NOMO-1 (cell line): ENCODE results near the gene TACR2.

Experiments
- DNase-seq, 2 experiments: peaks; one replicate each; lab custom pipeline; 2025; ENCODE audit not compliant: unreplicated experiment in 2 of 2; lab: John Stamatoyannopoulos, UW

The TACR2 gene

DNA sequence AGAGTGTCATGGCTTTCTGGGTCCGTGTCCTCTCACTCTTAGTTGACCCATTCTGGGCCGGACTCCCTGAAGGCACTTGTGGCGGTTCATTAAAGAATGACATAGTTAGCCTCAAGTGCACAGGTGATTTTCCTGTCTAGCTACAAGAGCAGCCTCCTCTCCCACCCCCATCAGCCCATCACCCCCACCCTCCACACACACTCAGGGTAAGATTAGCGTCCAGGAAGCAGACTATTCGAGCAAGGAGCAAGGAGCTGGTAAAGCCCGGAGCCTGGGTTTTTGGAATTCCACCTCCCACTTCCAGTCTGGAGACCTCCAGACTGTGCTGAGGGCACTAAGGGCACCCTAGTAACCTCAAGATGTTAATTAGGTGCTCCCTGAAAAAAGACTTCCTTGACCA, 39.5 kb downstream of the TACR2 start:
- no peak for DNase-seq

DNA sequence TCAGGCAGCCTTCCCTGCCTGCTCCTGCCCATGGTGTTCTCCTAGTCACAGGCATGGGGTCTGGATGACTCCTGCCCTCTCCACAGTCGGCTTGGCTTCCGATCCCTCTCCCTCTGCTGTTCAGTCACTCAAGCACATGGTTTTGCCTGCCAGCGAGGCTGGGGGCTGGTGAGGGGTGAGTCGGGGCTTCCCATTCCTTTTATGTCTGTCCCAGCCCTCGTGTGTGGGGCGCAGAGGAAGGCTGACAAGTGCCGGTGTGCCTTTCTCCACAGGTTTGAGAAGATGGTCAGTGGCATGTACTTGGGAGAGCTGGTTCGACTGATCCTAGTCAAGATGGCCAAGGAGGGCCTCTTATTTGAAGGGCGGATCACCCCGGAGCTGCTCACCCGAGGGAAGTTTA, 40.1 kb downstream of the TACR2 start:
- no peak for DNase-seq

DNA sequence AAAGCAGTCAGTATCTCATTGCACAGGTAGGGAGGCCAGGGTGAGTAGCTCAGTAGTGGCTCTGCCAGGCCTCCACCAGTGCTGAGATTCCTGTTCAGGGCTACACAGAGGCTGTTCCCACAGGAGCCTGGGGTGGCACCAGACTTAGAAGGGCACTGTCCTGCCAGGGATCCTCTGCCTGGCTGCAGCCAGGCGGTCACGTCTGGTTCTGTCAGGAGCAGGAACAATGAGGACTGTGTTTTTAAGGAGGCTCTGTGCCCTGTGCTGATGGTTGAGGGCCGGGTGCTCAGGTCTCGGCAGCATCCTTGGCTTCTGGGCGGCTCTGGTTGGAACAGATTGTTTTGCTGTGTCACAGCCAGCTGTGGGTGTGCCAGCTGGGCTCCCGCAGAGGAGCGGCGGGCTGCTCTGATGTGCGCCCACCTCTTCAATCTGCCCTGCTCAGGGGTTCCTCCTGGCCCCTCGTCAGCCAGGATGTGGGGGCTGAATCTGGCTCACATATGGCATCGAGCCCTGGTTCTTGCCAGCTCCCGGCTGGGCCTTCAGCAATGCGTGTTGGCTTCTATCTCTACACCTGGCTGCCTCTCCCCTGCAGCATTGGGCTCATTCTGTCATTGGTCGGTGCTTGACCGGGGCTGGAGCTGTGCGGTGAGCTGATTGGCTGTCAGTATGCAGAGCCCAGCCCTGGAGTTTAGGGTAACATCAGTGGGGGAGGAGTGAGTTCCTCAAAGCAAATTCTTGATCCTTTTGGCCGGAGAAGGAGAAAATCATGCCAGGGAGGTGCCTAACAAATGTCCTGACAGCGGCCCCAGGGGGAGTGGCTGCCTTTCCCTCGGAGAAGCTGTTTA, 41.2 kb downstream of the TACR2 start:
- no peak for DNase-seq

DNA sequence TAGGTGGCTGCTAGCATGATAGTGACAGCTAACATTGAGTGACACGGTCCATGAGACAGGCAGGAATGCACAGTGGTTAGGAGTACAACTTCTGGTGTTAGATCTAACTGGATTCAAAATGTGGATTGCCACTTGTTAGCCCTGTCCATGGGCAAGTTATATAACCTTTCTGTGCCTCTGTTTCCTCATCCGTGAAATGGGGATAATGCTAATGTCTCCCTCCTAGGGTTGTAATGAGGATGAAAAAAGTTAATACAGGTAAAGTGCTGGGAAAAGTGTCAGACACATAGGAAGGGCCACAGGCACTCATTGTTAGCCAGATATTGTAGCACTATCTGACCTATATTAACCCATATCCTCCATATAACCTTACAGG, 41.8 kb downstream of the TACR2 start:
- no peak for DNase-seq

DNA sequence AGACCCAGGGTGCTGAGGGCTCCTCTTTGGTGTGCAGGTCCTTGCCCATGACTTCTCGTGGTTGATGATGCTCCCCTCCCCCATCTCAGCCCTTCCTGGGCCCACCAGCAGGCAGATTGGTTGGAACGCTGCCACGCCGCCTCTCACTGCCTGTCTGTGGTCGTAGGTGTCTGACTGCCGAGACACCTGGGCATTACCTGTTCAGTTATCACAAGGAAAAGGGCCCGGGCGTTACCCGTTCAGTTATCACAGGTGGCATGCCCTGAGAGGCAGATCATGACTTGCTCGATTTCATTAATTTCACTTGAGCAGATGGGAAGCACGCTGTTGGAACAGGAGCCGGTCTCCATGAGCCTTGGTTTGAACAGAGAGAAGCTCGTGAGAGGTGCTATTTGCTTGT, 42.5 kb downstream of the TACR2 start:
- no peak for DNase-seq

DNA sequence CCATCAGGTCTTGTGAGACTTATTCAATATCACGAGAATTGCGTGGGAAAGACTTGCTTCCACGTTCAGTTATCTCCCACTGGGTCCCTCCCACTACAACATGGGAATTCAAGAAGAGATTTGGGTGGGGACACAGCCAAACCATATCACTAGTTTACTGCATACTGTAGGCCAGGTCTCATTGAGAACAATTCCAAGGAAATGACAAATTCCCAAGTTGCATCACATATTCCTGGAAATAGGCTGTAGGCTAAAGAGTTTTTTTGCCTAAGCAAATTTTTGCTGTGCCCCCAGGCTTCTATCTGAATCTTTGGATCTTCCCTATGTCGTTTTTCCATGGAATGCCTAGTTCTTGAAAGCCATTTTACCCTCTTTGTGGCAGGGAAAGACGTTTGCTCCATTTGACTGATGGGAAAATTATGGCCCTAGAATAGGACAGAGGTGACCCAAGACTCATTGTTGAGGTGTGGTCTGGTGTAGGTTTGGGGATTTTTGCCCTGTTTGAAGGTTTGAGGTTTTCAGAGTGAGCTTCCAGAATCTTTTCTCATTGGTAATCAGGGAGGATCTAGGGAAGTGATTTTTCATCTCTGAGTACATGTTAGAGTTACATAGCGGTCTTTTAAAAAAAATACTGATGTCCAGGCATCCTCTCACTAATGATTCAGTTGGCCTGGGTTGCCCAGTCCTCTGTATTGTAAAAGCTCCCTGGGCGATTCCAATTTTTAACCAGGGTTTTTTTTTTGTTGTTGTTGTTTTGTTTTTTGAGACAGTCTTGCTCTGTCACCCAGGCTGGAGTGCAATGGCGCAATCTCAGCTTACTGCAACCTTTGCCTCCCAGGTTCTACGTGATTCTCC, 44.4 kb downstream of the TACR2 start:
- DNase-seq, result no peak

DNA sequence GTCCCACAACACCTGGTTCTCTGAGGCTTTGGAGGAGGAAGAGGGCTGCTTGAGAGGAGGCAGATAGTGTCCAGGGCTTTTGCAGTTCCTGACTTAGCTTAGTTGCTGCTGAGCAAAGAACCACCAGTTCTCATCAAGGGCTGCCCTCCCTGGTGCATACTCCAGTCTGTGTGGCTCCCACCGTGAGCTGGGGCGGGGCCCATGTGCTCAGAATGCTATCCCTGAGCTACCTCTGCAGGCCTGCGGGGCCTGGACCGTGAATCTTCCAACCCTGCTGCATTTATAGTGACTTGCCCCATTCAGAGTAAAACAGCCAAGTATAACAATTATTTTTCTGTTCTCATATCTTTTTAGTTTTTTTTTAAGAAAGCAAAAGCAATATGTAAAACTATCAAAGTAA, 49.2 kb downstream of the TACR2 start:
- DNase-seq, result no peak

DNA sequence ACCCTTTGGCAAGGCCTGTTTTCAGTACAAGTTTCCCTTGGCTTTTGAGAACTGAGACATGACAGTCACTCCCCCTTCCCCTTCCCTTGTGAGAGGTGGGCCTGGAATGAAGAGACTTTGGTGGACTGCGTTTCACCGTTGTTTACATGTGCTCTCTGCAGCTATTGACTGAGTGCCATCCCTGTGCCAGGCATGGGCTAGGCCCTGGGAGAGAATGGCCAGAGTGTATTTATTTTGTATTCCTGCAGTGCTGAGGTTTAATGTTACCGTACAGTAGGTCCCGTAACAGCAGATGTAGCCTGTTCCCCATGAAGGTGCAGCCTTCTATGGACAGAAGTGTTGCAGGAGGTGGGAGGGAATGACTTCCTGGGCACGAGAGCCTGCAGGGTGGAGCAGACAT, 50.0 kb downstream of the TACR2 start:
- DNase-seq, result no peak

DNA sequence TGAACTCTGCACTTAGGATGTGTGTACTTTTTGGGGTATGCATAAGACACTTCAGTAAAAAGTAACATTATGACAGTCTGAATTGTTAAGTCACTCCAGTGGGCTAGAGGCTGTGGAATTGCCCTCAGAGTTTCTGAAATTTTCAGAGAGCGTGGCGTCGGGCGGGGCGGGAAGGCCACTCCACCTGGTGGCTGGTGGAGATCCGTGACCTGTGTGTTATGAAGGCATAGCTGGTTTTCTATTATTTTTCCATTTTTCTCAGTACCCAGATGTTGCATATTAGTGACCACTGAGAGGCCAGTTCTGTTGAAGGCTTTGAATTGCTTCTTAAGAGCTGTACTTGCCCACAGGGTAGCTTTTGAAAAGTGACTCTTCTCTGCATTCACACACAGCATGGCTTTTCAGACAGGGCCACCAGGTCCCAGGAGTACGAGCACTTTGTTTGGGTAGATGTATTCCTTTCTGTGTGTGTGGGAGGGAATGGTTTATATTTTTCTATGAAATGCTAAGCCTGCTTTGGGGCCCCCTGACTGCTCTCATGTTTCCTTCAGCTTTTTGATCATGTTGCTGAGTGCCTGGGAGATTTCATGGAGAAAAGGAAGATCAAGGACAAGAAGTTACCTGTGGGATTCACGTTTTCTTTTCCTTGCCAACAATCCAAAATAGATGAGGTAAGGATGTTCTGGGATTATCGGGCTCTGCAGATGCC, 52.3 kb downstream of the TACR2 start:
- DNase-seq, result no peak

DNA sequence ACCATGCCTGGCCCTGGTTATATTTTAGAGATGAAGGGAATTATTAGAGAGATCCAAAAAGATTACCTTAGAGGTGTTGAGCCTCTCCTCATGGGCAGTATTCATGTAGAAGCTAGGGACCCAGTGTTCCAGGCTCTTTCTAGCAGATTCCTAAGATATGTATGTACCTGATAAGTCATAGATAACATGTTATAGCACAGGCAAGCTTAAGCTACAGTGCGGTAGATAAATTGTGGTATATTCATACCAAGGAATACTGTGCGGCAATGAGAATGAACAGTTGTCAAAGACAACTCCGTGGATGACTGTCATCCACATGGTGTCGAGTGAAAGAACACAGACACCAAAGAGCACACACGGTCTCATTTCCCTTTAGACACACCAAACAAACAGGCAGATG, 53.1 kb downstream of the TACR2 start:
- DNase-seq, result no peak

DNA sequence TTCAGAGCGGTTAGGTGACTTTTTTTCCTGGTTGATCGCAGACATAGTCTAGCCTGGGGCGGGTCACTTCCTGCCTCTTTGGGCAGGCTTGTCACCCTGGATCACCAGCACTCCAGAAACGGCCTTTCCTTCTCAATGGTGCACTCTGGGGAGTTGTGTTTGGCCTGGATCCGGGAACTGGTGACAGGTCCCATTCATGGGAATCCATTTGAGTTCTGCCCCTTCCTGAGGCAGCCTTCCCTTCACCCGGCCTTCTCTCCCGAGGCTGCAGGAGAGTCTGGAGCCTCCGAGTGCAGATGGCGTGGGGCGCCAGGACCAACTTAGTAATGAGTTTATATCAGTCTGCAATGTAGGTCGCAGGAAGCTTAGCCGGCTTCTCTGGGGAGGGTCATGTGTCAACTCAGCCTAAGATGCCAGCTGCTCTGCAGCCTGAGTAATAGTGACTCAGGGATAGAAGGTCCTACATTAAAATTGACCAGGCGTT, 54.2 kb downstream of the TACR2 start:
- DNase-seq, result no peak

DNA sequence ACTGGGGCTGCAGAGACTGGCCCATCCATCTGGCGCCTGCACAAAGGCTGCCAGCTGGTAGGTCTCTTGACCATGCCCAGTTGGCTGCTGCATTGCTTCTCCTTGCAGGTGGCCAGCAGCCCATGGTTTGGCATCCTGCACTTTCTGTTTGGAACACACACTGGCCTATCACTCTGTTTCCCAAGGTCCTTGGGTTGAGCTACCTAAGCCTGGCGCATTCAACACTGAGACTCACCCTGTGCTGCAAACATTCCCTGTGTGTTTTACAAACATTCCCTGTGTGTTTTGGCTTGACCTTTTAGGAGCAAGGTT, 55.5 kb downstream of the TACR2 start:
- no peak for DNase-seq

DNA sequence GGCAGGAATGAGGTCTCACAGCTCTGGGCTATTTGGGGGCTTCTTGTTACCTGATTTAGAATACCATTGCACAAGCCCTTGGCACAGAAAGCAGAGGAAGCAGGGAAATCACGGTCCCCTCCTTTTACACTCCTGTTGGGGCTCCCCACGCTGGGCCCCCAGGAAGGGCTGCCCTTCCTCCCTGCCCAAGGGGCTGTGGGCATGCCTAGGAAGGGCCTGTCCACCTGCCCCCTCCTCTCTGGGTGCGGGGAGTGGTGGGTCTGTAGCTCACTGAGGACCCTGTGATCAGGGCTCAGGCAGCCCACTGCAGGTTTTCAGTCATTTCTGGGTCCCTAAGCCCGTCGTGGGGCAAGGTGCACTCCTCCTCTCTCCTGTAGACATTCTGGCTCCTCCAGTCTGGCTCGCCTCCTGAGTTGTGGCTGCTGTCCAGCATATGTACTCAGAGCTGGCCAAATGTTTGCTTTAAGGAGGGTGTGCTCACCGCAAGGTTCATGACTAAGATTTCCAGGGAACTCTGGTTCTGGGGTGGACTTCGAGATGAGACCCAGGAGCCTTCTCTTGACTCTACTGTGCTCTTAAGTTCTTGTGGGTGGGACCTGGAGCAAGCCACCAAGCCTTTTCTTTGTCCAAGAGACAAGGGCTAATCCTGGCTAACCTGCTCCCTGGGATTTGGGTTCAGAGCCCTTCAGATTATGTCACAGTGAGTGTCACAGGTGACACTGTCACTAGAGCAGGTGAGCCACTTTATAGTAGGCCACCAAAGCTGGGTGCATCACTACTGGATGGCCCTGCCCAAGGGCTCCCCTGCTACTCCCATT, 56.0 kb downstream of the TACR2 start:
- no peak for DNase-seq

DNA sequence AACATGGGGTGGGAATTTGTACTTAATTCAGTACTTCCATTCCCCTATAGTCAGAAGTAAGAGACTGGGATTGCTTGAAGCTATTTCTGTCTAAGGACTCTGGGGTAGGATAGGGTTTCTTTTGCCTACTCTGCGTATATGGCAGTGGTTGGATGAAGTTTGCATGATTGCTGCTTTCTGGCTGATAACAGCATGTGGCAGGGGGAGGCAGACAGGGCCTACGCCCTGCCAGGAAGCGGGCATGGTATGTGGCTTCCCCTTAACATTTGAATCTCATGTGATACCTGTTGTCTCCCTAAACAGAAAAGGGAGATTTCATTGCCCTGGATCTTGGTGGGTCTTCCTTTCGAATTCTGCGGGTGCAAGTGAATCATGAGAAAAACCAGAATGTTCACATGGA, 57.1 kb downstream of the TACR2 start:
- no peak for DNase-seq

DNA sequence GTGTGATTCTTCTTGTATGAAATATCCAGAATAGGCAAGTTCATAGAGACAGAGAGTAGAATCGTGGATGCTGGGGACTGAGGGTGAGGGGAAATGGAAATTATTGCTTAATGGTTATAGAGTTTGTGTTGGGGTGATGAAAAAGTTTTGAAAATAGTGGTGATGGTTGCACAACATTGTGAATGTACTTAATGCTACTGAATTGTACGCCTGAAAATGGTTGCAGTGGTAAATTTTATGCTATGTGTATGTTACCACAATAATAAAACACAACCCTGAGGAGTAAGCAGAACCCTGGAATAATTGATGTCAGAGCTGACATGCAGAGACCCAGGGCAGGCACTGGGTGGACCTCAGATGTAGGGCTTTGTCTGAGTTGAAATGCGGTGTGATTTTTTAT, 57.6 kb downstream of the TACR2 start:
- peak; percentile 66 to 83 for DNase-seq

DNA sequence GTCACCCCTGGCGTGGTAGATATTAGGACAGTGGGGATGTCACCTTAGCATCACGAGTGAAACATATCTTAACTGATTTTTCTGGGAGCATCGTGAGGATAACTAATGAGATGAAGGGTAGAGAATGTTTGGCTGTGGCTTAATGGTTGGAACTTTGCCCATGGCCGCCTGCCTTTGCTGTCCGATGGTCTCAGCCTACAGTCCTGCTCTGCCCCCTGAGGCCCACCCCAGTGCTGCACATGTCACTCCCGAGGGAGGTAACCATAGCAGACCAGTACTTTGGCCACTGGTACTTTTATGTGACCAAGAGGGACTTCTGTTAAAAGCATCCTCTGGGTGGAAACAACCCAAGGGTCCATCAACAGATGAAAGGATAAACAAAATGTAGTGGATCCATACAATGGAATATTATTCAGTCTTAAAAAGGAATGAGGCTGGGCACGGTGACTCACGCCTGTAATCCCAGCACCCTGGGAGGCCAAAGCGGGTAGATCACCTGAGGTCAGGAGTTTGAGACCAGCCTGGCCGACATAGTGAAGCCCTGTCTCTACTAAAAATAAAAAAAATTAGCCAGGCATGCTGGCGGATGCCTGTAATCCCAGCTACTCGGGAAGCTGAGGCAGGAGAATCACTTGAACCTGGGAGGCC, 58.4 kb downstream of the TACR2 start:
- no peak for DNase-seq

DNA sequence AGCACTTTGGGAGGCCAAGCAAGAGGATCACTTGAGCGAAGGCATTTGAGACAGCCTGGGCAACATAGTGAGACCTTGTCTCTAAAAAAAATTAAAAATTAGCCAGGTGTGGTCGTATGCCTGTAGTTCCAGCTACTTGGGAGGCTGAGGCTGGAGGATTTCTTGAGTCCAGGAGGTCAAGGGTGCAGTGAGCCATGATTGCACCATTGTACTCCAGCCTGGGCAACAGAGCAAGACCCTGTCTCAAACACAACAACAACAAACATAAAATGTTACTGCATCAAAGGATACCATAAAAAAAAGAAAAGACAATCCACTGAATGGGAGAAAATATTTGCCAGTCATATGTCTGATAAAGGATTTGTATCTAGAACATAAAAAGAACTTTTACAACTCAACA, 60.5 kb downstream of the TACR2 start:
- no peak for DNase-seq

DNA sequence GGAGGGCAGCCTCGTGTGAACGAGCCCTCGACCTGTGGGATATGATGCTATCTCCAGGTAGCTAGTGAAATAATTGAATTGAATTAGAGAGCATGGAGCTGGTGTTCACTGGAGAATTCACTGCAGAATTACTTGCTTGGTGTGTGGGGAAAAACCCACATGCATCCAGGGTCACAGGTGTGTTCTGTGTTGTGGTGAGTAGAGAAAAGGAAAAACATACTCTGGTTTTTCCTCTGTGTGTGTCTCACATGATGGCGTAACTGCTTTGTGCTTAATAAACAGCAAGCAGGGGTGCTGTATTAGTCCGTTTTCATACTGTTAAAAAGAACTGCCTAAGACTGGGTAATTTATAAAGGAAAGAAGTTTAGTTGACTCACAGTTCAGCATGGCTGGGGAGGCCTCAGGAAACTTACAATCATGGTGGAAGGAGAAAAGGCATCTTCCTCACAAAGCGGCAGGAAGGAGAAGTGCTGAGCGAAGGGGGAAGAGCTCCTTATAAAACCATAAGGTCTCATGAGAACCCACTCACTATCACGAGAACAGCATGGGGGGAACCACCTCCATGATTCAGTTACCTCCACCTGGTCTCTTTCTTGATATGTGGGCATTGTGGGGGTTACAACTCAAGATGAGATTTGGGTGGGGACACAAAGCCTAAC, 62.6 kb downstream of the TACR2 start:
- DNase-seq, result no peak
